Measurements from ENCODE around the gene LRCH3. TPM values are rescaled to one million over a fixed set of nuclear protein-coding genes. Genes with fewer than 3 reads are reported as not detected.
A peak's percentile ranks its signal among the peaks of the same experiment; 100 is the strongest.

The LRCH3 gene
- polyA plus RNA-seq, 1 experiment: 113 TPM

DNA sequence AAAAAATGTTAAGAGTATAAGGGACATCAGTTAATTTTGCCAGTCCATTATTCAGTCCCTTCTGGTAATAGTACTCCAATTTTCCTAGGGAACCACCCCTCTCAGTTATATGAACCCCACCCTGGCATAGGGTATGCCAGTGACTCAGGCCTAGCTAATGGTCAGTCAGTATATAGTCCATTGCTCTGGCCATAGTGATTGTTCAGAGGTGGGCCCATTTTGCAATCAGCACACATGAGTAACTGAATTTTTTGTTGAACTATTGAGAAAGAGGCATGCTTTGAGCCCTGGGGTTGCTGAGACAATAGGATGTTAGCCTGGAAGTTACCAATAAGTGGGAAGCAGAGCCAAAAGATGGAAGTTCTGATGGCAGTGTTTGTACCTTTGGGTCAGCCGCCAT lies 4.1 kb downstream of the LRCH3 start:
- no peaks in the 10 kb centered on the region for H3K27me3 ChIP-seq (ENCODE audit: control insufficient read depth, insufficient read depth, low read length)
- no peak overlapping the region for H3K4me3 ChIP-seq (ENCODE audit: low read depth, low read length)
- CTCF ChIA-PET: interaction anchor here (0.6 to 0.9 kb wide), 2 partner anchors 111 to 125 kb away, joined by 3 to 4 read pairs; no protein-coding TSS in a partner anchor
- no peaks in the 10 kb centered on the region; the same call in 1 of the 2 replicates for H3K9me3 ChIP-seq (ENCODE audit: control insufficient read depth, insufficient read depth, low read length)
- H3K27ac ChIP-seq (ENCODE audit: low read depth, low read length): no peak overlapping the region
- DNase-seq (ENCODE audit: low read depth, low spot score): no peak
- POLR2A ChIA-PET: no interaction called here
- TF ChIP-seq, protein P1, sequence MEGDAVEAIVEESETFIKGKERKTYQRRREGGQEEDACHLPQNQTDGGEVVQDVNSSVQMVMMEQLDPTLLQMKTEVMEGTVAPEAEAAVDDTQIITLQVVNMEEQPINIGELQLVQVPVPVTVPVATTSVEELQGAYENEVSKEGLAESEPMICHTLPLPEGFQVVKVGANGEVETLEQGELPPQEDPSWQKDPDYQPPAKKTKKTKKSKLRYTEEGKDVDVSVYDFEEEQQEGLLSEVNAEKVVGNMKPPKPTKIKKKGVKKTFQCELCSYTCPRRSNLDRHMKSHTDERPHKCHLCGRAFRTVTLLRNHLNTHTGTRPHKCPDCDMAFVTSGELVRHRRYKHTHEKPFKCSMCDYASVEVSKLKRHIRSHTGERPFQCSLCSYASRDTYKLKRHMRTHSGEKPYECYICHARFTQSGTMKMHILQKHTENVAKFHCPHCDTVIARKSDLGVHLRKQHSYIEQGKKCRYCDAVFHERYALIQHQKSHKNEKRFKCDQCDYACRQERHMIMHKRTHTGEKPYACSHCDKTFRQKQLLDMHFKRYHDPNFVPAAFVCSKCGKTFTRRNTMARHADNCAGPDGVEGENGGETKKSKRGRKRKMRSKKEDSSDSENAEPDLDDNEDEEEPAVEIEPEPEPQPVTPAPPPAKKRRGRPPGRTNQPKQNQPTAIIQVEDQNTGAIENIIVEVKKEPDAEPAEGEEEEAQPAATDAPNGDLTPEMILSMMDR (IDR thresholded peaks at IDR 0.05; ENCODE audit: low read depth, low read length): no peak

- no peak for DNase-seq (ENCODE audit: low read depth, low spot score)
- Histone ChIP-seq H3K27me3 (ENCODE audit: control insufficient read depth, insufficient read depth, low read length) (no peaks in the 10 kb centered on the region), H3K27ac (ENCODE audit: low read depth, low read length) (no peak overlapping the region), H3K9me3 (ENCODE audit: control insufficient read depth, insufficient read depth, low read length) (no peaks in the 10 kb centered on the region; the same call in 1 of the 2 replicates), H3K4me3 (ENCODE audit: low read depth, low read length) (no peak overlapping the region)
- POLR2A ChIA-PET: interaction anchor here (0.5 kb wide), 1 partner anchor 32 kb away, joined by 3 read pairs; no protein-coding TSS in a partner anchor
- TF ChIP-seq, protein P1 (IDR thresholded peaks at IDR 0.05; ENCODE audit: low read depth, low read length): no peak
- CTCF ChIA-PET: interaction anchor here (0.5 to 1.2 kb wide), 4 partner anchors 13 to 134 kb away, joined by 3 to 8 read pairs (median 3); no protein-coding TSS in a partner anchor
Observed at GRCh38 chr3:197796087-197796486, 5.0 kb downstream of the LRCH3 start.

- no peak for DNase-seq (ENCODE audit: low read depth, low spot score)
- TF ChIP-seq, protein P1 (IDR thresholded peaks at IDR 0.05; ENCODE audit: low read depth, low read length): no peak
- H3K27me3 ChIP-seq (ENCODE audit: control insufficient read depth, insufficient read depth, low read length): no peaks in the 10 kb centered on the region
- CTCF ChIA-PET: no interaction called here
- no peaks in the 10 kb centered on the region for H3K9me3 ChIP-seq (ENCODE audit: control insufficient read depth, insufficient read depth, low read length)
- no peak overlapping the region for H3K4me3 ChIP-seq (ENCODE audit: low read depth, low read length)
- POLR2A ChIA-PET: no interaction called here
- H3K27ac ChIP-seq (ENCODE audit: low read depth, low read length): no peak overlapping the region
Observed at GRCh38 chr3:197798863-197799262, 7.8 kb downstream of the LRCH3 start.

DNA sequence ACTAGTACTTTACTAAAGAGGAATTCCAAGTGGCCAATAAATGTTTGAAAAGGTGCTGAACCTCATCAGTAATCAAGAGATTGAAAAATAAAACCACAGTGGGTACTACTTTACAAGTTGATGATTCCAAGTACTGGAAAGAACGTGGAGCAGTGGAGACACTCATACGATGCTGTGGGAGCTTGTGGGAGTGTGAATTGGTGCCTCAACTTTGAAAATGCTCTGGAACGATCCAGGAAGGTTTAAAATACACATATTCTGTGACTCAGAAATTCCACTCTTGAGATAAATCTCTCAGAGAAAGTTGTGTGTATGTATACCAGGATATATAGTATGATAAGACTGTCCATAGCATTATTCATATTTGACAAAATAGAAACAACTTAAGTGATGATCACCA lies 9.3 kb downstream of the LRCH3 start:
- DNase-seq (ENCODE audit: low read depth, low spot score): no peak
- H3K9me3 ChIP-seq (ENCODE audit: control insufficient read depth, insufficient read depth, low read length): no peaks in the 10 kb centered on the region
- H3K27me3 ChIP-seq (ENCODE audit: control insufficient read depth, insufficient read depth, low read length): no peaks in the 10 kb centered on the region
- H3K27ac ChIP-seq (ENCODE audit: low read depth, low read length): no peak overlapping the region
- H3K4me3 ChIP-seq (ENCODE audit: low read depth, low read length): no peak overlapping the region
- POLR2A ChIA-PET: no interaction called here
- TF ChIP-seq, protein P1 (IDR thresholded peaks at IDR 0.05; ENCODE audit: low read depth, low read length): no peak
- CTCF ChIA-PET: interaction anchor here (1.7 kb wide), 1 partner anchor 142 kb away, joined by 5 read pairs; no protein-coding TSS in a partner anchor

GRCh38 chr3:197801891-197802778 lies 11.1 kb downstream of the LRCH3 start:
- no peak for DNase-seq (ENCODE audit: low read depth, low spot score)
- ChIA-PET POLR2A (no interaction called here), CTCF (interaction anchor here (0.9 to 1.7 kb wide), 4 partner anchors 7 to 203 kb away, joined by 3 to 5 read pairs (median 5); no protein-coding TSS in a partner anchor)
- Histone ChIP-seq H3K9me3 (ENCODE audit: control insufficient read depth, insufficient read depth, low read length) (no peaks in the 10 kb centered on the region), H3K27me3 (ENCODE audit: control insufficient read depth, insufficient read depth, low read length) (no peaks in the 10 kb centered on the region), H3K4me3 (ENCODE audit: low read depth, low read length) (no peak overlapping the region), H3K27ac (ENCODE audit: low read depth, low read length) (no peak overlapping the region)
- TF ChIP-seq, protein P1 (IDR thresholded peaks at IDR 0.05; ENCODE audit: low read depth, low read length): peak; percentile 36
